Transverse colon (tissue), 4 donors: ENCODE data around the gene FTCDNL1.

ENCODE experiments used
- POLR2A ChIP-seq: fragments of 450-650 bp; IDR thresholded peaks from one replicate; pipeline ENCODE4 v1.6.1; 2016; ENCODE audit warnings: antibody characterized with exemption, mild to moderate bottlenecking, moderate library complexity
- POLR2AphosphoS5 ChIP-seq, 3 donors: sonication (generic); formaldehyde crosslinking; IDR thresholded peaks; one replicate each; pipeline ENCODE4 v1.6.1; 2016; ENCODE audit warnings: antibody characterized with exemption in 3 of 3
- TF ChIP-seq, protein P1 (sequence below), 5 experiments: fragments of 200-600 bp in 3 of 5; fragments of 450-650 bp in 2 of 5; sonication (generic) in 3 of 5; IDR thresholded peaks; 1 replicate in 2 of 5; 2 replicates in 3 of 5; pipeline ENCODE4 v1.5.1; 2016 to 2017; ENCODE audit warnings: antibody characterized with exemption in 5 of 5, inconsistent platforms in 3 of 5, mild to moderate bottlenecking in 2 of 5, moderate library complexity in 1 of 5

DNA sequence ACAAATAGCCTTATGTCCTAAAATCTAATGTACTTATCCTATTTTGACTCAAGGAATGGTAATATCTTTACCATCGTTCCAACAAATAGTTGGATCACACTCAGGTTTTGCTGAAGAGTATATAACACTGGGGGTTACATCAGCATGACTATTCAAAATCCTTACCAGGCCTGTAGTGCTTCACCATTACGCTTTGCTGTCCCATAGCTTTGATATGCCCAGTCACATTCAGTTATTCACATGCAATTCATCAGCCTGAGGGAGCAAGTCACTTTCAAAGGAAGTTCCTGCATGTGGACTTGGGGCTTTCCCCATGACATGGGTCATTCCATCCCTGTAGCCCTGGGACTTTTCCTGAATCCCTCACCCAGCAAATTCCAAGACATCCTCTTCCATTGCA is 39.6 kb downstream of the FTCDNL1 start:
- TF ChIP-seq POLR2A (no peak), POLR2AphosphoS5 (IDR thresholded peaks at IDR 0.05) (no peak)
- TF ChIP-seq, protein P1, sequence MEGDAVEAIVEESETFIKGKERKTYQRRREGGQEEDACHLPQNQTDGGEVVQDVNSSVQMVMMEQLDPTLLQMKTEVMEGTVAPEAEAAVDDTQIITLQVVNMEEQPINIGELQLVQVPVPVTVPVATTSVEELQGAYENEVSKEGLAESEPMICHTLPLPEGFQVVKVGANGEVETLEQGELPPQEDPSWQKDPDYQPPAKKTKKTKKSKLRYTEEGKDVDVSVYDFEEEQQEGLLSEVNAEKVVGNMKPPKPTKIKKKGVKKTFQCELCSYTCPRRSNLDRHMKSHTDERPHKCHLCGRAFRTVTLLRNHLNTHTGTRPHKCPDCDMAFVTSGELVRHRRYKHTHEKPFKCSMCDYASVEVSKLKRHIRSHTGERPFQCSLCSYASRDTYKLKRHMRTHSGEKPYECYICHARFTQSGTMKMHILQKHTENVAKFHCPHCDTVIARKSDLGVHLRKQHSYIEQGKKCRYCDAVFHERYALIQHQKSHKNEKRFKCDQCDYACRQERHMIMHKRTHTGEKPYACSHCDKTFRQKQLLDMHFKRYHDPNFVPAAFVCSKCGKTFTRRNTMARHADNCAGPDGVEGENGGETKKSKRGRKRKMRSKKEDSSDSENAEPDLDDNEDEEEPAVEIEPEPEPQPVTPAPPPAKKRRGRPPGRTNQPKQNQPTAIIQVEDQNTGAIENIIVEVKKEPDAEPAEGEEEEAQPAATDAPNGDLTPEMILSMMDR (IDR thresholded peaks at IDR 0.05): no peak
